Smooth muscle cell (in vitro differentiated cells): ENCODE data around the gene DCAF16. TPM values are rescaled to one million over a fixed set of nuclear protein-coding genes. Genes with fewer than 3 reads are reported as not detected.
"Not testable (repeated sequence)": the region's sequence is repeated elsewhere in the genome, so short reads cannot be mapped to it uniquely, and the experiment has no call there.

Source experiments
- DNase-seq: peaks from one replicate; lab custom pipeline; 2025; ENCODE audit not compliant: unreplicated experiment; lab: John Stamatoyannopoulos, UW
- H2AFZ ChIP-seq: fragments of 200-600 bp; sonication (generic); 2 replicates; pipeline ENCODE4 v1.6.0; 2016; ENCODE audit warnings: antibody characterized with exemption, low read depth, mild to moderate bottlenecking
- H3F3A ChIP-seq: fragments of 200-600 bp; sonication (generic); 2 replicates; pipeline ENCODE4 v1.6.0; 2017; ENCODE audit warnings: antibody characterized with exemption, low read depth
- H3K27ac ChIP-seq: fragments of 200-600 bp; sonication (generic); 2 replicates; pipeline ENCODE4 v1.5.1; 2016; ENCODE audit warnings: low read depth, mild to moderate bottlenecking
- H3K27me3 ChIP-seq: fragments of 200-600 bp; sonication (generic); 2 replicates; pipeline ENCODE4 v1.6.1; 2016; ENCODE audit warnings: low read depth, mild to moderate bottlenecking
- H3K36me3 ChIP-seq: fragments of 200-600 bp; sonication (generic); 2 replicates; pipeline ENCODE4 v1.5.1; 2016; ENCODE audit warnings: low read depth
- H3K4me1 ChIP-seq: fragments of 200-600 bp; sonication (generic); 2 replicates; pipeline ENCODE4 v1.5.1; 2016; ENCODE audit warnings: low read depth
- H3K4me2 ChIP-seq: fragments of 200-600 bp; sonication (generic); 2 replicates; pipeline ENCODE4 v1.6.0; 2016; ENCODE audit warnings: mild to moderate bottlenecking
- H3K4me3 ChIP-seq: fragments of 200-600 bp; sonication (generic); 2 replicates; pipeline ENCODE4 v1.5.1; 2016; ENCODE audit warnings: mild to moderate bottlenecking
- H3K79me2 ChIP-seq: fragments of 200-600 bp; sonication (generic); 2 replicates; pipeline ENCODE4 v1.6.0; 2016; ENCODE audit warnings: low read depth, mild to moderate bottlenecking
- H3K9ac ChIP-seq: fragments of 200-600 bp; sonication (generic); 2 replicates; pipeline ENCODE4 v1.6.0; 2016; ENCODE audit warnings: low read depth
- H3K9me3 ChIP-seq: fragments of 200-600 bp; sonication (generic); replicated peaks from 2 replicates; pipeline ENCODE4 v1.5.1; 2016; ENCODE audit warnings: low read depth
- H4K20me1 ChIP-seq: fragments of 200-600 bp; sonication (generic); 2 replicates; pipeline ENCODE4 v1.6.0; 2016; ENCODE audit warnings: low read depth
- WGBS: methylation state at CpG from one replicate; pipeline ENCODE4 v1.1.7; 2016; ENCODE audit warnings: low lambda C conversion rate; 5-methylcytosine and 5-hydroxymethylcytosine counted together
- polyA plus RNA-seq: library from polyadenylated mRNA; unstranded; fragments of >200 nt; fragmentation: Nextera tagmentation; extraction: Ambion mirVana; gene quantifications from 2 replicates; pipeline ENCODE4 v1.2.1, GENCODE V29; 2016
- total RNA-seq: library from RNA; depleted of rRNA; stranded (reverse); fragments of >200 nt; gene quantifications from 2 replicates; pipeline ENCODE4 v1.2.3, GENCODE V29; 2014
- TF ChIP-seq, protein P1 (sequence below): fragments of 200-600 bp; sonication (generic); IDR thresholded peaks from 2 replicates; pipeline ENCODE4 v1.5.1; 2017; ENCODE audit warnings: borderline replicate concordance, mild to moderate bottlenecking, antibody characterized with exemption; ENCODE audit not compliant: insufficient read depth, poor library complexity, severe bottlenecking

Gene DCAF16
- total and polyA plus RNA-seq, 2 experiments from 2014 or later: 6.5 to 19.3 TPM

DNA sequence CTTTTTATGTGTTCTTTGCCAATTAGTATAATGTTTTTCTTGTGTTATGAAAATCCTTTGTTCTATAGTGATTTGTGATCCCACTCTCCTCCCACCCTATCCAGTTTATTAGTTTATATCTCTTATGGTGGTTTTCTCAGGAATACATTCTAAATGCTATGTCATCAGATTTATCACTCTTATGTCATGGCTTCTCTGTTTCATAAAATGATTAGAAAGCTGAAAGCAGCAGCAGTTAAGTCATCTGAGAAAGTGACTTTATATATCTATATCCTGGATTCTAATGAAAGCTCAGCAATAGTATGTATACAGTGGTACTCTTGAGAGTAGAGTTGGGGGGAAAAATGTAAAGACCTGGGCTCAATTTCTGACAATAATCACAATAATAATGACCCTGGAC lies 41.4 kb upstream of the DCAF16 start:
- Histone ChIP-seq H3K4me3 (no peak overlapping the region), H3K9ac (no peak overlapping the region), H3K27me3 (no peaks in the 10 kb centered on the region), H3F3A (no peaks in the 10 kb centered on the region), H3K79me2 (no peaks in the 10 kb centered on the region), H3K27ac (no peak overlapping the region), H2AFZ (no peak overlapping the region), H4K20me1 (no peaks in the 10 kb centered on the region), H3K9me3 (no peaks in the 10 kb centered on the region), H3K4me2 (no peak overlapping the region), H3K36me3 (no peaks in the 10 kb centered on the region), H3K4me1 (no peaks in the 10 kb centered on the region)
- TF ChIP-seq, protein P1, sequence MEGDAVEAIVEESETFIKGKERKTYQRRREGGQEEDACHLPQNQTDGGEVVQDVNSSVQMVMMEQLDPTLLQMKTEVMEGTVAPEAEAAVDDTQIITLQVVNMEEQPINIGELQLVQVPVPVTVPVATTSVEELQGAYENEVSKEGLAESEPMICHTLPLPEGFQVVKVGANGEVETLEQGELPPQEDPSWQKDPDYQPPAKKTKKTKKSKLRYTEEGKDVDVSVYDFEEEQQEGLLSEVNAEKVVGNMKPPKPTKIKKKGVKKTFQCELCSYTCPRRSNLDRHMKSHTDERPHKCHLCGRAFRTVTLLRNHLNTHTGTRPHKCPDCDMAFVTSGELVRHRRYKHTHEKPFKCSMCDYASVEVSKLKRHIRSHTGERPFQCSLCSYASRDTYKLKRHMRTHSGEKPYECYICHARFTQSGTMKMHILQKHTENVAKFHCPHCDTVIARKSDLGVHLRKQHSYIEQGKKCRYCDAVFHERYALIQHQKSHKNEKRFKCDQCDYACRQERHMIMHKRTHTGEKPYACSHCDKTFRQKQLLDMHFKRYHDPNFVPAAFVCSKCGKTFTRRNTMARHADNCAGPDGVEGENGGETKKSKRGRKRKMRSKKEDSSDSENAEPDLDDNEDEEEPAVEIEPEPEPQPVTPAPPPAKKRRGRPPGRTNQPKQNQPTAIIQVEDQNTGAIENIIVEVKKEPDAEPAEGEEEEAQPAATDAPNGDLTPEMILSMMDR: no peak
- DNase-seq: no peak

DNA sequence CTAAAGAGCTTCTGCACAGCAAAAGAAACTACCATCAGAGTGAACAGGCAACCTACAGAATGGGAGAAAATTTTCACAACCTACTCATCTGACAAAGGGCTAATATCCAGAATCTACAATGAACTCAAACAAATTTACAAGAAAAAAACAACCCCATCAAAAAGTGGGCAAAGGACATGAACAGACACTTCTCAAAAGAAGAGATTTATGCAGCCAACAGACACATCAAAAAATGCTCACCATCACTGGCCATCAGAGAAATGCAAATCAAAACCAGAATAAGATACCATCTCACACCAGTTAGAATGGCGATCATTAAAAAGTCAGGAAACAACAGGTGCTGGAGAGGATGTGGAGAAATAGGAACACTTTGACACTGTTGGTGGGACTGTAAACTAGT lies 39.7 kb upstream of the DCAF16 start:
- 96% methylated on average over 1 of the region's 1 CpG for WGBS

DNA sequence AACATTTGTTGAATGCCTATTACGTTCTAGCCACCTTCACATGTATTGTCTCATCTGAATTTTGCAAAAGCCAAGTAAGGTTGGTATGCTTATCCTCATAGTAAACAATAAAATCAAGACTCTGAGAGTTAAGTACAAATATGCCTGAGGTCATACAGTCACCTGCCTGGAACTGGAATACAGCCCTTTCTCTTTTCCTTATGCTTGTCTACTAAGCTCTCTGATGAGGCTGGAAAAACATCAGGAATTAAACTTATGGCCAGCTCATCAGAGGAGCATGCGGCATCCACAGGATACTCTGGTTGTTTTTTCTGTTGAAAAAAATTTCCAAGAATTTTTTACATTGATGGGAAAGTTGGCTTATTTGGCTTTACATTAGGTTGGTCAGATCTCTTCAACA lies 35.7 kb upstream of the DCAF16 start:
- Histone ChIP-seq H3K36me3 (peaks cover 5% of the 10 kb centered on the region), H3K4me1 (no peaks in the 10 kb centered on the region), H3K4me2 (no peak overlapping the region)

More for the DNA sequence above, 39.7 kb upstream of the DCAF16 start:
- H3K27me3 ChIP-seq, H3K27ac ChIP-seq, H3K79me2 ChIP-seq, H3K4me3 ChIP-seq, H2AFZ ChIP-seq, H3K4me2 ChIP-seq, H3K9ac ChIP-seq, H3K36me3 ChIP-seq, H4K20me1 ChIP-seq, H3F3A ChIP-seq, DNase-seq, H3K9me3 ChIP-seq, H3K4me1 ChIP-seq: not testable (repeated sequence)

DNA sequence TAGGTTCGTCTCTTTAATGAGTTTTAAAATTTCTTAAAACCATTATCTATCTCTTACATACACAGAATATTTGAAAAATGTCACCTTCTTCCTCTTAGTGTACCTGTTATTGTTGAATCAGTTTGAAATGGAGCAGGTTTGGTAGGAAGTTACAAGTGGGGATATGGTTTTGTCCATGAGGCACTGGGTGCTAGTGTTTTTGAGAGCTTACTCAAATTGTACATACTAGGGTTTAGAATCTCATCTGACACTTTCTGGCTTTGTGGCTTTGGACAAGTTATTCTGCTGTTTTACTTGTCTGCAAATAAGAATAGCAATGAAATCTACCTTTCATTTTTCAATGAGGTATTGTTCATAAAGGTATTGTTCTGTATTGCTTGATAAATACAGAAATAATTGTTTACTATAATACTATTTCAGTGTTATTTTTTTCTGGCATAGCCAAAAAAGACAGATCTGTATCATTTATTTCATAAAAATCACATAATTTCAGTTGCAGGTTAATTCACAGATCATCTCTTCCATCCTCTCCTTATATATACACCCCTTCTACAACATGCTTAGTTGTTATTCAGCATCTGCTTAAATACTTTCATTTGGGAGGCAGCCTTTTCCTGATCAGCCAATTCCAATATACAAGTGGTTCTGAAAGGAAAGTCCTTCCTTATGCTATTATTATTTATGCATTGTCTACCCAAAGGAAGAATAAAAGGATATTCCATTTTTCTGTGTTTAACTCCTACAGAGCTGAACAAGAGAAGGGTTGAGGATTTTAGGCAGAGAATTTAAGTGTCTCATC lies 13.5 kb upstream of the DCAF16 start:
- Histone ChIP-seq H2AFZ (no peak overlapping the region), H3K9ac (no peak overlapping the region), H3F3A (no peaks in the 10 kb centered on the region), H3K36me3 (no peaks in the 10 kb centered on the region), H4K20me1 (no peaks in the 10 kb centered on the region), H3K27ac (no peak overlapping the region), H3K4me3 (no peak overlapping the region), H3K27me3 (no peaks in the 10 kb centered on the region), H3K4me2 (no peak overlapping the region), H3K4me1 (no peaks in the 10 kb centered on the region), H3K9me3 (no peaks in the 10 kb centered on the region), H3K79me2 (peaks cover 12% of the 10 kb centered on the region)
- DNase-seq: no peak
- TF ChIP-seq, protein P1: no peak
- WGBS: 92% methylated on average over 1 of the region's 1 CpG

More for the DNA sequence above, 35.7 kb upstream of the DCAF16 start:
- no peaks in the 10 kb centered on the region for H3K9me3 ChIP-seq
- H3F3A ChIP-seq: no peaks in the 10 kb centered on the region
- H2AFZ ChIP-seq: no peak overlapping the region
- WGBS: 77% methylated on average over 2 of the region's 2 CpGs
- H3K9ac ChIP-seq: no peak overlapping the region
- no peaks in the 10 kb centered on the region for H3K79me2 ChIP-seq
- no peaks in the 10 kb centered on the region for H3K27me3 ChIP-seq
- no peaks in the 10 kb centered on the region for H4K20me1 ChIP-seq
- no peak overlapping the region for H3K27ac ChIP-seq
- no peak for DNase-seq
- TF ChIP-seq, protein P1: no peak
- no peak overlapping the region for H3K4me3 ChIP-seq
